ENCODE data around the gene HSBP1L1.

- TF ChIP-seq CTCF (conservative IDR thresholded peaks at IDR 0.05; ENCODE audit: low read depth, low read length) (no peak), EZH2 (IDR thresholded peaks at IDR 0.05; ENCODE audit: borderline replicate concordance, low read depth, low read length, poor library complexity, severe bottlenecking) (no peak)
Observed at GRCh38 chr18:79991494-79991893, 27.1 kb downstream of the HSBP1L1 start.

Data from A673 (cell line).